ENCODE results near the gene CPVL. TPM values are rescaled to one million over a fixed set of nuclear protein-coding genes. Genes with fewer than 3 reads are reported as not detected.

CPVL gene
- polyA plus RNA-seq, 2 of the 4 experiments (the other 2 are of a cell fraction): 0.05 TPM; not detected in 1

GRCh38 chr7:29076631-29077030 lies 69.7 kb downstream of the CPVL start:
- H3K4me2 ChIP-seq: no peak overlapping the region
- H3K27ac ChIP-seq: no peak overlapping the region
- no peak overlapping the region for H3K4me3 ChIP-seq
- DNase-seq (ENCODE audit: low read depth in 1 of 2, low spot score in 1 of 2) (no peak), FAIRE-seq (no peak), ATAC-seq (no peak)
- no peaks in the 10 kb centered on the region for H3K9me3 ChIP-seq
- H3K4me1 ChIP-seq: no peaks in the 10 kb centered on the region
- 16% methylated on average over 5 of the region's 5 CpGs for WGBS (ENCODE audit: missing lambda C conversion rate)
- no peak for TF ChIP-seq HOXA7 (CRISPR knock-in tag; IDR thresholded peaks at IDR 0.05)
- no peak for TF ChIP-seq MAZ (IDR thresholded peaks at IDR 0.05; ENCODE audit: borderline replicate concordance, low read depth, low read length)
- TF ChIP-seq PHF8 (IDR thresholded peaks at IDR 0.05; ENCODE audit: borderline replicate concordance, low read depth): no peak
- TF ChIP-seq GATA3 (IDR thresholded peaks at IDR 0.05; ENCODE audit: borderline replicate concordance): no peak
- TF ChIP-seq RNF2 (IDR thresholded peaks at IDR 0.05; ENCODE audit: borderline replicate concordance, low read depth): no peak
- no peak for TF ChIP-seq CEBPB (IDR thresholded peaks at IDR 0.05)
- no peak for TF ChIP-seq HDAC2 (IDR thresholded peaks at IDR 0.05)
- no peak for TF ChIP-seq JUNB (IDR thresholded peaks at IDR 0.05)
- no peak for TF ChIP-seq EHF (CRISPR knock-in tag; IDR thresholded peaks at IDR 0.05)
- ChIA-PET CTCF (interaction anchor here (0.7 to 1.5 kb wide), 4 partner anchors 11 to 155 kb away, joined by 3 read pairs; no protein-coding TSS in a partner anchor), POLR2A (no interaction called here)

GRCh38 chr7:29075606-29076005 lies 70.7 kb downstream of the CPVL start:
- no peak for ATAC-seq
- CTCF ChIA-PET: interaction anchor here (0.5 to 1.4 kb wide), 3 partner anchors 19 to 154 kb away, joined by 3 to 6 read pairs (median 3); no protein-coding TSS in a partner anchor
- WGBS (ENCODE audit: missing lambda C conversion rate): 0% methylated on average over 1 of the region's 1 CpG
- no peak for FAIRE-seq
- no peaks in the 10 kb centered on the region for H3K4me1 ChIP-seq
- H3K4me2 ChIP-seq: no peak overlapping the region
- H3K27ac ChIP-seq: no peak overlapping the region
- DNase-seq (ENCODE audit: low read depth in 1 of 2, low spot score in 1 of 2): no peak
- H3K4me3 ChIP-seq: no peak overlapping the region
- H3K9me3 ChIP-seq: no peaks in the 10 kb centered on the region
- TF ChIP-seq HEYL (CRISPR knock-in tag; IDR thresholded peaks at IDR 0.05) (no peak), HOXB13 (CRISPR knock-in tag; IDR thresholded peaks at IDR 0.05; ENCODE audit: low read depth) (no peak), KDM1A (IDR thresholded peaks at IDR 0.05; ENCODE audit: low read depth) (no peak), ESRRA (IDR thresholded peaks at IDR 0.05; ENCODE audit: borderline replicate concordance, low read length) (no peak), HES2 (IDR thresholded peaks at IDR 0.05) (no peak), RCOR1 (IDR thresholded peaks at IDR 0.05; ENCODE audit: low read depth, low read length) (no peak), ZC3H11A (IDR thresholded peaks at IDR 0.05) (no peak), RARB (CRISPR knock-in tag; IDR thresholded peaks at IDR 0.05) (no peak), RFX5 (IDR thresholded peaks at IDR 0.05) (no peak)
- POLR2A ChIA-PET: interaction anchor here (0.7 kb wide), 1 partner anchor 545 kb away, joined by 4 read pairs; no protein-coding TSS in a partner anchor

DNA sequence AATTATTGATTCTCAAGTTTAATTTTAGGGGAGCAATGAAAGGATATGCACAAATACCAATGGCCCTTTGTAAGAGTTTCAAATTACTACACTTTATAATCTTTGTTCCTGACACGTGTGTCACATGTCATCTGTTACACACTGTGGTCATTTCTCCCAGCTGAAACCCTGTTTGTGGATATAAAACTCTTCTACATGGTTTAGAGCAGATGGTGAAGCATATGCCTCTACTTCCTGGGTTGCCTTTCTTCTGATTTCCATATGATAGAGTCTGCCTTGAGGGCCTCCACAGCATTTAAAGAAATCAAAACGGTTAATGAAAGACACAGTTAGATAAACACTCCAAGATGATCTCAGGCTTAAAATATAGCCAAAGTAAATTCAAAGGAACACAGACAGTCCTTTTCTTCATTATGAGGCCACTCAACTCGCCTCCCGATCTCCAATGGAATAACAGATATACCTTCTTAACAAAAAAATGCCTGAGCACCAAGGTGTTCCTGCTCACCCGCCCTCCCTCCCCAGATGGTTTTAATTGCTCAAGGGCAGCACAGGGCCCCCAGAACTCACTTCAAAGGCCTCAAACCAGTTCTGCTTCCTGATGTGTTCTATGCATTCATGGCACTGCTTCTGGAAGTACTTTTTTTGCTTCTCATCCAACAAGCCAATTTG lies 75.0 kb downstream of the CPVL start:
- ChIA-PET CTCF (no interaction called here), POLR2A (no interaction called here)
- WGBS (ENCODE audit: missing lambda C conversion rate): 24% methylated on average over 5 of the region's 5 CpGs
- ATAC-seq (no peak), DNase-seq (ENCODE audit: low read depth in 1 of 2, low spot score in 1 of 2) (no peak), FAIRE-seq (no peak)
- H3K9me3 ChIP-seq: no peaks in the 10 kb centered on the region
- H3K4me3 ChIP-seq: no peak overlapping the region
- H3K27ac ChIP-seq: no peak overlapping the region
- no peak overlapping the region for H3K4me2 ChIP-seq
- no peaks in the 10 kb centered on the region for H3K4me1 ChIP-seq
- TF ChIP-seq HOXB13 (CRISPR knock-in tag; IDR thresholded peaks at IDR 0.05; ENCODE audit: low read depth) (no peak), GATA3 (IDR thresholded peaks at IDR 0.05; ENCODE audit: borderline replicate concordance) (no peak), CBX8 (IDR thresholded peaks at IDR 0.05) (no peak), ZSCAN20 (CRISPR knock-in tag; IDR thresholded peaks at IDR 0.05) (no peak), FOXS1 (CRISPR knock-in tag; IDR thresholded peaks at IDR 0.05) (no peak), EHMT2 (IDR thresholded peaks at IDR 0.05; ENCODE audit: low read depth) (no peak), HMGXB4 (CRISPR knock-in tag; IDR thresholded peaks at IDR 0.05; ENCODE audit: borderline replicate concordance) (no peak), HEYL (CRISPR knock-in tag; IDR thresholded peaks at IDR 0.05) (no peak), EHF (CRISPR knock-in tag; IDR thresholded peaks at IDR 0.05) (no peak), HOXB5 (CRISPR knock-in tag; IDR thresholded peaks at IDR 0.05) (no peak), ESRRA (IDR thresholded peaks at IDR 0.05; ENCODE audit: borderline replicate concordance, low read length) (no peak), HOXA7 (CRISPR knock-in tag; IDR thresholded peaks at IDR 0.05) (no peak), MYC (IDR thresholded peaks at IDR 0.05; ENCODE audit: borderline replicate concordance, low read length) (no peak), FOSB (CRISPR knock-in tag; IDR thresholded peaks at IDR 0.05) (no peak)
- TF ChIP-seq, protein P1, sequence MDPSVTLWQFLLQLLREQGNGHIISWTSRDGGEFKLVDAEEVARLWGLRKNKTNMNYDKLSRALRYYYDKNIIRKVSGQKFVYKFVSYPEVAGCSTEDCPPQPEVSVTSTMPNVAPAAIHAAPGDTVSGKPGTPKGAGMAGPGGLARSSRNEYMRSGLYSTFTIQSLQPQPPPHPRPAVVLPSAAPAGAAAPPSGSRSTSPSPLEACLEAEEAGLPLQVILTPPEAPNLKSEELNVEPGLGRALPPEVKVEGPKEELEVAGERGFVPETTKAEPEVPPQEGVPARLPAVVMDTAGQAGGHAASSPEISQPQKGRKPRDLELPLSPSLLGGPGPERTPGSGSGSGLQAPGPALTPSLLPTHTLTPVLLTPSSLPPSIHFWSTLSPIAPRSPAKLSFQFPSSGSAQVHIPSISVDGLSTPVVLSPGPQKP (IDR thresholded peaks at IDR 0.05; ENCODE audit: low read depth, low read length): no peak
- TF ChIP-seq, protein P2, sequence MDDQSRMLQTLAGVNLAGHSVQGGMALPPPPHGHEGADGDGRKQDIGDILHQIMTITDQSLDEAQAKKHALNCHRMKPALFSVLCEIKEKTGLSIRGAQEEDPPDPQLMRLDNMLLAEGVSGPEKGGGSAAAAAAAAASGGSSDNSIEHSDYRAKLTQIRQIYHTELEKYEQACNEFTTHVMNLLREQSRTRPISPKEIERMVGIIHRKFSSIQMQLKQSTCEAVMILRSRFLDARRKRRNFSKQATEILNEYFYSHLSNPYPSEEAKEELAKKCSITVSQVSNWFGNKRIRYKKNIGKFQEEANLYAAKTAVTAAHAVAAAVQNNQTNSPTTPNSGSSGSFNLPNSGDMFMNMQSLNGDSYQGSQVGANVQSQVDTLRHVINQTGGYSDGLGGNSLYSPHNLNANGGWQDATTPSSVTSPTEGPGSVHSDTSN (IDR thresholded peaks at IDR 0.05): no peak

All from A549 (cell line).